ENCODE measurements around the gene RBFOX2. TPM values are rescaled to one million over a fixed set of nuclear protein-coding genes. Genes with fewer than 3 reads are reported as not detected.
"Not testable (repeated sequence)": the region's sequence is repeated elsewhere in the genome, so short reads cannot be mapped to it uniquely, and the experiment has no call there.

Gene RBFOX2
- total and polyA plus RNA-seq, 4 donors: 29.9 to 152 (median 80.0) TPM

- no peak for DNase-seq
- Histone ChIP-seq H3K9me3 (ENCODE audit: control insufficient read depth, low read length) (no peaks in the 10 kb centered on the region), H3K4me1 (ENCODE audit: control insufficient read depth in 1 of 2, insufficient read depth in 2 of 2, low read length in 2 of 2) (peaks cover 0 to 5% of the 10 kb centered on the region in 2 donors), H3K27ac (ENCODE audit: low read depth in 1 of 2, low read length in 2 of 2) (no peak overlapping the region), H3K27me3 (ENCODE audit: control insufficient read depth in 1 of 2, insufficient read depth in 2 of 2, low read length in 1 of 2) (no peaks in the 10 kb centered on the region), H3K4me3 (ENCODE audit: low read length in 2 of 2) (no peak overlapping the region), H3K36me3 (ENCODE audit: control insufficient read depth in 1 of 2, insufficient read depth in 2 of 2, low read length in 1 of 2) (no peaks in the 10 kb centered on the region)
- intact Hi-C loops (cut with DNase I): no loop called here
- no peak for ATAC-seq (ENCODE audit: low FRiP score)
- WGBS, 2 donors: 70 to 71% methylated on average over 1 of the region's 1 CpG
Observed at GRCh38 chr22:35818897-35819296, 209.7 kb downstream of the RBFOX2 start.

GRCh38 chr22:35812600-35812999 lies 216.0 kb downstream of the RBFOX2 start:
- Histone ChIP-seq H3K27ac (ENCODE audit: low read depth in 1 of 2, low read length in 2 of 2) (no peak overlapping the region), H3K27me3 (ENCODE audit: control insufficient read depth in 1 of 2, insufficient read depth in 2 of 2, low read length in 1 of 2) (no peaks in the 10 kb centered on the region), H3K36me3 (ENCODE audit: control insufficient read depth in 1 of 2, insufficient read depth in 2 of 2, low read length in 1 of 2) (peaks cover 0 to 3% of the 10 kb centered on the region in 2 donors), H3K9me3 (ENCODE audit: control insufficient read depth, low read length) (no peaks in the 10 kb centered on the region), H3K4me3 (ENCODE audit: low read length in 2 of 2) (no peak overlapping the region), H3K4me1 (ENCODE audit: control insufficient read depth in 1 of 2, insufficient read depth in 2 of 2, low read length in 2 of 2) (peaks cover 0 to 2% of the 10 kb centered on the region in 2 donors)
- intact Hi-C loops (cut with DNase I): no loop called here
- ATAC-seq (ENCODE audit: low FRiP score): no peak
- 38 to 45% methylated on average over 4 of the region's 4 CpGs for WGBS, 2 donors
- DNase-seq: no peak

DNA sequence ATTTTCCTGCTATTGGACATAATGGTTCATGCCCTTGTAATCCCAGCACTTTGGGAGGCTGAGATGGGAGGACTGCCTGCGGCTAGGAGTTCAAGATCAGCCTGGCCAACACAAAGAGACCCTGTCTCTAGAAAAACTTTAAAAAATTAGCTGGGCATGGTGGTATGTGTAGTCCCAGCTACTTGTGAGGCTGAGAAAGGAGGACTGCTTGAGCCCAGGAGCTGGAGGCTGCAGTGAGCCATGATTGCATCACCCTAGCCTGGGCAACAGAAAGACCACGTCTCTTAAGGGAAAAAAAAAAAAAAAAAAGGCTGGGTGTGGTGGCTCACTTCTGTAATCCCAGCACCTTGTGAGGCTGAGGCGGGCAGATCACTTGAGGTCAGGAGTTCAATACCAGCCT lies 217.0 kb downstream of the RBFOX2 start:
- ATAC-seq (ENCODE audit: low FRiP score): no peak
- Histone ChIP-seq H3K27me3 (ENCODE audit: control insufficient read depth in 1 of 2, insufficient read depth in 2 of 2, low read length in 1 of 2) (no peaks in the 10 kb centered on the region), H3K9me3 (ENCODE audit: control insufficient read depth, low read length) (no peaks in the 10 kb centered on the region), H3K36me3 (ENCODE audit: control insufficient read depth in 1 of 2, insufficient read depth in 2 of 2, low read length in 1 of 2) (peaks cover 0 to 3% of the 10 kb centered on the region in 2 donors), H3K4me1 (ENCODE audit: control insufficient read depth in 1 of 2, insufficient read depth in 2 of 2, low read length in 2 of 2) (no peaks in the 10 kb centered on the region), H3K4me3 (ENCODE audit: low read length in 2 of 2) (no peak overlapping the region), H3K27ac (ENCODE audit: low read depth in 1 of 2, low read length in 2 of 2) (no peak overlapping the region)
- WGBS, 2 donors: 89 to 92% methylated on average over 3 of the region's 3 CpGs
- intact Hi-C loops (cut with DNase I): no loop called here
- DNase-seq: no peak

DNA sequence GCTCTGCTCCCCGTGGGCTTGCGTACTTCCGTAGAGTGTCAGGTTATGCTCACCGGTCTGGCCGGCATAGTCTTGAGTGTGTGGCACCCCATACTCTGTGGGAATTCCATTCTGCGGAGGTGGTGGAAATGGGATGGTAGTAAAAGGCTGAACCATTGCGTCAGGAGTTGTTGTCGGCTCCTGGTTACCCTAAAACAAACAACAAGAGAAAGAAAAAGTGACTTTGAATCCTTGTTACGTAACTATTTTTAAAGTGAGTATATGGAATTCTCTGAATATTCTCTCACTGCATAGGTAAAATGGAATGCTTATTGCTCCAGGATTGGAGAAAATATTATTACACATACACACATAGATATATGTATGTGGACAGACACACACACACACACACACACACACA lies 218.8 kb downstream of the RBFOX2 start:
- Histone ChIP-seq H3K4me3 (ENCODE audit: low read length in 2 of 2) (no peak overlapping the region), H3K9me3 (ENCODE audit: control insufficient read depth, low read length) (no peaks in the 10 kb centered on the region), H3K27ac (ENCODE audit: low read depth in 1 of 2, low read length in 2 of 2) (no peak overlapping the region), H3K27me3 (ENCODE audit: control insufficient read depth in 1 of 2, insufficient read depth in 2 of 2, low read length in 1 of 2) (no peaks in the 10 kb centered on the region), H3K4me1 (ENCODE audit: control insufficient read depth in 1 of 2, insufficient read depth in 2 of 2, low read length in 2 of 2) (no peaks in the 10 kb centered on the region), H3K36me3 (ENCODE audit: control insufficient read depth in 1 of 2, insufficient read depth in 2 of 2, low read length in 1 of 2) (peaks cover 0 to 3% of the 10 kb centered on the region in 2 donors)
- ATAC-seq (ENCODE audit: low FRiP score): no peak
- WGBS, 2 donors: 96% methylated on average over 9 of the region's 9 CpGs
- no peak for DNase-seq
- intact Hi-C loops (cut with DNase I): no loop called here

- intact Hi-C loops (cut with DNase I): no loop called here
- DNase-seq (no peak), ATAC-seq (ENCODE audit: low FRiP score) (no peak)
- Histone ChIP-seq H3K27ac (ENCODE audit: low read depth in 1 of 2, low read length in 2 of 2) (no peak overlapping the region), H3K27me3 (ENCODE audit: control insufficient read depth in 1 of 2, insufficient read depth in 2 of 2, low read length in 1 of 2) (no peaks in the 10 kb centered on the region), H3K4me1 (ENCODE audit: control insufficient read depth in 1 of 2, insufficient read depth in 2 of 2, low read length in 2 of 2) (no peaks in the 10 kb centered on the region), H3K9me3 (ENCODE audit: control insufficient read depth, low read length) (no peaks in the 10 kb centered on the region), H3K4me3 (ENCODE audit: low read length in 2 of 2) (no peak overlapping the region), H3K36me3 (ENCODE audit: control insufficient read depth in 1 of 2, insufficient read depth in 2 of 2, low read length in 1 of 2) (peaks cover 0 to 5% of the 10 kb centered on the region in 2 donors)
- 50 to 52% methylated on average over 2 of the region's 2 CpGs for WGBS, 2 donors
Observed at GRCh38 chr22:35808377-35808776, 220.2 kb downstream of the RBFOX2 start.

GRCh38 chr22:35806668-35807067 lies 222.0 kb downstream of the RBFOX2 start:
- intact Hi-C loops (cut with DNase I); ATAC-seq (ENCODE audit: low FRiP score): not testable (repeated sequence)
- WGBS, 2 donors: 95% methylated on average over 8 of the region's 8 CpGs

GRCh38 chr22:35805466-35805865 lies 223.2 kb downstream of the RBFOX2 start:
- Histone ChIP-seq H3K4me3 (ENCODE audit: low read length in 2 of 2) (no peak overlapping the region), H3K9me3 (ENCODE audit: control insufficient read depth, low read length) (no peaks in the 10 kb centered on the region), H3K36me3 (ENCODE audit: control insufficient read depth in 1 of 2, insufficient read depth in 2 of 2, low read length in 1 of 2) (peaks cover 0 to 7% of the 10 kb centered on the region in 2 donors), H3K27me3 (ENCODE audit: control insufficient read depth in 1 of 2, insufficient read depth in 2 of 2, low read length in 1 of 2) (no peaks in the 10 kb centered on the region), H3K27ac (ENCODE audit: low read depth in 1 of 2, low read length in 2 of 2) (no peak overlapping the region), H3K4me1 (ENCODE audit: control insufficient read depth in 1 of 2, insufficient read depth in 2 of 2, low read length in 2 of 2) (peaks cover 0 to 2% of the 10 kb centered on the region in 2 donors)
- intact Hi-C loops (cut with DNase I): no loop called here
- no peak for ATAC-seq (ENCODE audit: low FRiP score)
- WGBS, 2 donors: 74% methylated on average over 2 of the region's 2 CpGs
- no peak for DNase-seq

More at GRCh38 chr22:35806668-35807067, 222.0 kb downstream of the RBFOX2 start:
- H3K4me3 ChIP-seq (ENCODE audit: low read length in 2 of 2); H3K9me3 ChIP-seq (ENCODE audit: control insufficient read depth, low read length); DNase-seq; H3K36me3 ChIP-seq (ENCODE audit: control insufficient read depth in 1 of 2, insufficient read depth in 2 of 2, low read length in 1 of 2); H3K27ac ChIP-seq (ENCODE audit: low read depth in 1 of 2, low read length in 2 of 2); H3K27me3 ChIP-seq (ENCODE audit: control insufficient read depth in 1 of 2, insufficient read depth in 2 of 2, low read length in 1 of 2); H3K4me1 ChIP-seq (ENCODE audit: control insufficient read depth in 1 of 2, insufficient read depth in 2 of 2, low read length in 2 of 2): not testable (repeated sequence)

- Histone ChIP-seq H3K27ac (ENCODE audit: low read depth in 1 of 2, low read length in 2 of 2) (no peak overlapping the region), H3K27me3 (ENCODE audit: control insufficient read depth in 1 of 2, insufficient read depth in 2 of 2, low read length in 1 of 2) (no peaks in the 10 kb centered on the region), H3K4me3 (ENCODE audit: low read length in 2 of 2) (no peak overlapping the region), H3K4me1 (ENCODE audit: control insufficient read depth in 1 of 2, insufficient read depth in 2 of 2, low read length in 2 of 2) (peaks cover 2% of the 10 kb centered on the region in 2 donors), H3K9me3 (ENCODE audit: control insufficient read depth, low read length) (no peaks in the 10 kb centered on the region), H3K36me3 (ENCODE audit: control insufficient read depth in 1 of 2, insufficient read depth in 2 of 2, low read length in 1 of 2) (peaks cover 0 to 7% of the 10 kb centered on the region in 2 donors)
- WGBS, 2 donors: 80 to 89% methylated on average over 1 of the region's 1 CpG
- no peak for DNase-seq
- ATAC-seq (ENCODE audit: low FRiP score): no peak
- intact Hi-C loops (cut with DNase I): no loop called here
Observed at GRCh38 chr22:35804421-35804820, 224.2 kb downstream of the RBFOX2 start.

DNA sequence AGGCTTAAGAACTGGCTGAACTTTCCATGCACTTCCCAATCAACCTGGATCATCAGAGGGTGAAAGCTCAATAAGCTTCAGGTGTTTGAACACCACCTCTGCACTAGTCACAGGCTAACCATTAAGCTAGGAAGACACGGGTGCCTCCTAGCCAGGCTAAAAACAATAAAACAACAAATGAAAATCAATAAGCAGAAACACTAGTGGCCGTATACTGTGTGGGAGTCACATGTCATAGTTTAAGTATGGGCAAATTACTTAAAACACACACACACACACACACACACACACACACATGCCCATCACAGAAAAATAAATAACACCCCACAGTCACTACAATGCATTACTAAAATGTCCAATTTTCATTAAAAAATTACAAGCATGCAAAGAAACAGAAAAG lies 225.7 kb downstream of the RBFOX2 start:
- WGBS, 2 donors: 62 to 66% methylated on average over 2 of the region's 2 CpGs
- Histone ChIP-seq H3K27me3 (ENCODE audit: control insufficient read depth in 1 of 2, insufficient read depth in 2 of 2, low read length in 1 of 2) (no peaks in the 10 kb centered on the region), H3K4me3 (ENCODE audit: low read length in 2 of 2) (no peak overlapping the region), H3K9me3 (ENCODE audit: control insufficient read depth, low read length) (no peaks in the 10 kb centered on the region), H3K36me3 (ENCODE audit: control insufficient read depth in 1 of 2, insufficient read depth in 2 of 2, low read length in 1 of 2) (peaks cover 0 to 4% of the 10 kb centered on the region in 2 donors), H3K4me1 (ENCODE audit: control insufficient read depth in 1 of 2, insufficient read depth in 2 of 2, low read length in 2 of 2) (peaks cover 2% of the 10 kb centered on the region in 2 donors), H3K27ac (ENCODE audit: low read depth in 1 of 2, low read length in 2 of 2) (no peak overlapping the region)
- DNase-seq: no peak
- ATAC-seq (ENCODE audit: low FRiP score): no peak
- intact Hi-C loops (cut with DNase I): no loop called here

Data from aorta (tissue), 5 donors.